Right atrium auricular region (tissue), 2 donors: ENCODE data around the gene CCDC144A. TPM values are rescaled to one million over a fixed set of nuclear protein-coding genes. Genes with fewer than 3 reads are reported as not detected.
"Not testable (repeated sequence)": the region's sequence is repeated elsewhere in the genome, so short reads cannot be mapped to it uniquely, and the experiment has no call there.

Source experiments
- DNase-seq: peaks from one replicate; pipeline ENCODE4 v3.0.0-alpha.2; 2019; ENCODE audit warnings: low spot score
- H3K27ac ChIP-seq, 2 donors: fragments of 200-600 bp; sonication (generic); 1 replicate in 1 of 2; 2 replicates in 1 of 2; pipeline ENCODE4 v1.5.1; 2016 to 2019
- H3K27me3 ChIP-seq, 2 donors: fragments of 200-600 bp; sonication (generic); one replicate each; pipeline versions ENCODE4 v1.5.1 to v1.6.0; 2017 to 2019
- H3K36me3 ChIP-seq: fragments of 200-600 bp; sonication (generic); one replicate; pipeline ENCODE4 v1.5.1; 2016
- H3K4me1 ChIP-seq, 2 donors: fragments of 200-600 bp; sonication (generic); one replicate each; pipeline versions ENCODE4 v1.5.1 to v1.6.0; 2017 to 2019
- H3K4me3 ChIP-seq, 2 donors: fragments of 200-600 bp; sonication (generic); 1 replicate in 1 of 2; 2 replicates in 1 of 2; pipeline ENCODE4 v1.5.1; 2017 to 2019; ENCODE audit warnings: mild to moderate bottlenecking in 1 of 2, moderate library complexity in 1 of 2
- H3K9me3 ChIP-seq, 2 donors: fragments of 200-600 bp; sonication (generic); one replicate each; pipeline ENCODE4 v1.5.1; 2019
- CTCF ChIP-seq, 2 donors: fragments of 200-600 bp; sonication (generic); IDR thresholded peaks; one replicate each; pipeline ENCODE4 v1.5.1; 2019; ENCODE audit warnings: antibody characterized with exemption in 2 of 2
- total RNA-seq, 2 donors: library from RNA; depleted of rRNA; stranded (reverse); fragments of >200 nt; gene quantifications; one replicate each; pipeline ENCODE4 v1.1.0, GENCODE V29; 2016

The CCDC144A gene
- total RNA-seq, 2 donors from 2014 or later: 0.82 to 1.9 TPM

GRCh38 chr17:16653367-16654041 lies 36.5 kb upstream of the CCDC144A start, which contains the start of gene ZNF624:
ZNF624 (minus strand) TSS chr17:16653850.
- Histone ChIP-seq H3K9me3 (no peaks in the 10 kb centered on the region), H3K4me3 (peak within 1 kb of the TSS; percentile 55 to 66), H3K4me1 (peaks cover 0 to 20% of the 10 kb centered on the region in 2 donors), H3K36me3 (no peaks in the 10 kb centered on the region), H3K27me3 (no peaks in the 10 kb centered on the region), H3K27ac (peak within 1 kb of the TSS; percentile 92 to 97)
- no peak for TF ChIP-seq CTCF (IDR thresholded peaks at IDR 0.05)
- DNase-seq: peak; percentile 93

- H3K9me3 ChIP-seq: no peaks in the 10 kb centered on the region
- TF ChIP-seq CTCF (IDR thresholded peaks at IDR 0.05): no peak
- H3K36me3 ChIP-seq: no peaks in the 10 kb centered on the region
- no peak overlapping the region for H3K4me3 ChIP-seq
- H3K27me3 ChIP-seq: no peaks in the 10 kb centered on the region
- no peak for DNase-seq
- H3K4me1 ChIP-seq: no peaks in the 10 kb centered on the region
- no peak overlapping the region for H3K27ac ChIP-seq
Measured at GRCh38 chr17:16661217-16661616, 28.8 kb upstream of the CCDC144A start.

GRCh38 chr17:16662936-16663335 lies 27.1 kb upstream of the CCDC144A start:
- Histone ChIP-seq H3K4me1 (peaks cover 0 to 9% of the 10 kb centered on the region in 2 donors), H3K9me3 (no peaks in the 10 kb centered on the region), H3K4me3 (no peak overlapping the region), H3K27ac (no peak overlapping the region), H3K27me3 (no peaks in the 10 kb centered on the region), H3K36me3 (no peaks in the 10 kb centered on the region)
- no peak for TF ChIP-seq CTCF (IDR thresholded peaks at IDR 0.05)
- no peak for DNase-seq

GRCh38 chr17:16666553-16666906 lies 23.5 kb upstream of the CCDC144A start:
- Histone ChIP-seq H3K4me3 (peak overlapping the region; percentile 34 to 56), H3K27ac (peak overlapping the region in 1 of 2 donors; percentile 16)
- DNase-seq, H3K27me3 ChIP-seq, H3K4me1 ChIP-seq, H3K36me3 ChIP-seq, H3K9me3 ChIP-seq: not testable (repeated sequence)

GRCh38 chr17:16666907-16667636 lies 23.0 kb upstream of the CCDC144A start:
- not testable (repeated sequence) for H3K9me3 ChIP-seq, DNase-seq, H3K36me3 ChIP-seq, H3K27me3 ChIP-seq, H3K4me1 ChIP-seq
- peak overlapping the region; percentile 34 to 56 for H3K4me3 ChIP-seq
- H3K27ac ChIP-seq: peak overlapping the region in 1 of 2 donors; percentile 16

- Histone ChIP-seq H3K36me3 (no peaks in the 10 kb centered on the region), H3K9me3 (no peaks in the 10 kb centered on the region), H3K27ac (no peak overlapping the region), H3K27me3 (no peaks in the 10 kb centered on the region), H3K4me3 (no peak overlapping the region), H3K4me1 (no peaks in the 10 kb centered on the region)
- no peak for DNase-seq
- no peak for TF ChIP-seq CTCF (IDR thresholded peaks at IDR 0.05)
Measured at GRCh38 chr17:16676676-16677268, 13.3 kb upstream of the CCDC144A start.

GRCh38 chr17:16683290-16684138 lies 6.5 kb upstream of the CCDC144A start:
- not testable (repeated sequence) for H3K9me3 ChIP-seq, H3K4me1 ChIP-seq, H3K36me3 ChIP-seq, DNase-seq, H3K27me3 ChIP-seq, H3K27ac ChIP-seq
- H3K4me3 ChIP-seq: peak overlapping the region in 1 of 2 donors; percentile 11

- H3K36me3 ChIP-seq, H3K4me1 ChIP-seq, H3K27ac ChIP-seq, H3K27me3 ChIP-seq, H3K4me3 ChIP-seq, DNase-seq, H3K9me3 ChIP-seq: not testable (repeated sequence)
Measured at GRCh38 chr17:16686019-16686418, 4.0 kb upstream of the CCDC144A start.

- H3K4me1 ChIP-seq, DNase-seq, H3K36me3 ChIP-seq, H3K9me3 ChIP-seq, H3K27ac ChIP-seq, H3K27me3 ChIP-seq, H3K4me3 ChIP-seq: not testable (repeated sequence)
Measured at GRCh38 chr17:16687151-16687550, 2.9 kb upstream of the CCDC144A start.
